Left lobe of liver (tissue), 2 donors: ENCODE results near the gene TTLL7. TPM values are rescaled to one million over a fixed set of nuclear protein-coding genes. Genes with fewer than 3 reads are reported as not detected.
"Not testable (repeated sequence)": the region's sequence is repeated elsewhere in the genome, so short reads cannot be mapped to it uniquely, and the experiment has no call there.

Source experiments
- ATAC-seq: fragments of 200-7000 bp; cut with Tn5 transposase; one replicate; pipeline ENCODE4 v1.9.1; 2020; ENCODE audit warnings: mild to moderate bottlenecking, moderate library complexity
- DNase-seq: peaks from one replicate; pipeline ENCODE4 v3.0.0-alpha.2; 2020; ENCODE audit warnings: low spot score
- total RNA-seq: library from RNA; stranded (reverse); gene quantifications from one replicate; pipeline ENCODE4 v1.2.1, GENCODE V29; 2021
- donor health status: DM: no; HTN: no; CAD: no; lungs with moderate emphysema.
- donor health status: DM: no; HTN: yes; CAD: no.

TTLL7 gene
- total RNA-seq, 1 donor from 2014 or later, result 7.5 TPM

DNA sequence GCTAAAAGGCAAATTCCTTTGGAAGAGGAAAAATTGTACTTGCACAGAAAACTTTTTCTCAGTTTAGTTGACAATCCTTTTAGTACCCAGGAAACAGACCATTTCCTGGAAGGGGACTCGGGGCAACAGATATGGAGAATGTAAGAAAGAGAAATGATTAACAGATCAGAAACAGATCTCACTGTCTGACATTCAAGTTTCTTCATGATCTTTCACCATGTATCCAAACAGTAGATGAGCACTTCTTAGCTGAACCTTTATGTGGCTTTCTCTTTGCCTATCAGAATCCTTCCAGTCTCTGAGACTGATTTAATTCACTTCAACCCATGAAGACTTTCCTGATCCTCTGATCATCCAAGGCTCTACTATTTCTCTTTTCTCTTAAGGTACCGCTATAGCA is 2.7 kb downstream of the TTLL7 start:
- ATAC-seq (no peak), DNase-seq (no peak)

DNA sequence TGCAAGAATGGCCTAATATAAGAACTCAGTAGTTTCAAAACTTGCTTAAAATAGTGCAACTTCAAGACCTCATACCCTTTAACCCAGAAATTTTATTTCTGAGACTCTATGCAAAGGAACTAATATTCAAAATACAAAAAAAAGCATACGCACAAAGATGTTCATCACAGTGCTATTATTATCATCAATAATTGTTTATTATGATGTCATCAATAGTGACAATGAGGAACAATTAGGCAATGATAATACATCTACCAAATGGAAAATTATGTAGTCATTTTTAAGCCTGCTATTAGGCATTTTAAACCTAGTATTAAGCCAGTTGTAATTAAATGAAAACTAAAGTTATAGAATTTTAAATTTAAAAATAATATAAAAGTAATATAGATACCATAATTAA is 3.3 kb downstream of the TTLL7 start:
- DNase-seq (no peak), ATAC-seq (no peak)

DNA sequence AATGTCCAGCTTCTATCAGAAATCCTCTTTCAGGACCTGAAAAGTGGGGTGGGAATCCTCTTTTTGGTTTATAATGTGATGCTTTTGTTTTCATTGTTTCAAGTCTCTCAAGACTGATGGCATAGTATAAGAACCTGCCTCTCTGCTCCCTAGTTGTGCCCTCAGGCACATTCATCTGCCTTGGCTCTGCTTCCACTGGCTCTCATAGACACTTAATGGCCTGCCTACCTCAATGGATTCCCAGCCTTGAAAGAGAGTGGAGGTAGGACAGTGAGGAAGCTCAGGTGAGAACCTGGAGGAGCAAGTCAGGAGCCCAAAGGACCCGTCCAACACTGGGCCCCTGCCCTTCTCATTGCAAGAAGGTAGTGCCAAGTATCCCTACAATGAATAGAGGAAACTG is 4.8 kb downstream of the TTLL7 start:
- DNase-seq (no peak), ATAC-seq (no peak)

DNA sequence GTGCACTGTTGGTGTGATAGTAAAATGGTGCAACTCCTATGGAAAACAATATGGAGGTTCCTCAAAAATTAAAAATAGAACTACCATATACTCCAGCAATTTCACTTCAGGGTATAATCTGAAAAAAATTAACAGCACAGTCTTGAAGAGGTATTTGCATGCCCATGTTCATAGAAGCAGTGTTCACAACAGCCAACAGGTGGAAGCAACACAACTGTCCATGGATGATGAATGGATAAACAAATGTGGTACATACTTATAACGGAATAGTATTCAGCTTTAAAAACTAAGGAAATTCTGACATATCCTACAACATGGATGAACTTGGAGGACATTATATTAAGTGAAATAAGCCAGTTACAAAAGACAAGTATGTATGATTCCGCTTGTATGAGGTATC is 8.2 kb downstream of the TTLL7 start:
- ATAC-seq (peak; percentile 61), DNase-seq (no peak)

DNA sequence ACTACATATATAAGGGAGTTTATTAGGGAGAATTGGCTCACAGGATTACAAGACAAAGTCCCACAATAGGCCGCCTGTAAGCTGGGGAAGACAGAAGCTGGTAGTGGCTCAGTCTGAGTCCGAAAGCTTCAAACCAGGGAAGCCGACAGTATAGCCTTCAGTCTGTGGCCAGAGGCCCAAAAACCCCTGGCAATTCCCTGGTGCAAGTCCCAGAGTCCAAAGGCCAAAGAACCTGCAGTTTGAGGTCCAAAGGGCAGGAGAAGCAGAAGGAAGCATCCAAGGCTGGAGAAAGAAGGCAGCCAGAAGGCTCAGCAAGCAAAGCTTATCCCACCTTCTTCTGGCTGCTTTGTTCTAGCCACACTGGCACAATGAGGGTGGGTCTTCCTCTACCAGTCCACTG is 13.9 kb downstream of the TTLL7 start:
- peak; percentile 94 for ATAC-seq
- DNase-seq, result peak; percentile 71

DNA sequence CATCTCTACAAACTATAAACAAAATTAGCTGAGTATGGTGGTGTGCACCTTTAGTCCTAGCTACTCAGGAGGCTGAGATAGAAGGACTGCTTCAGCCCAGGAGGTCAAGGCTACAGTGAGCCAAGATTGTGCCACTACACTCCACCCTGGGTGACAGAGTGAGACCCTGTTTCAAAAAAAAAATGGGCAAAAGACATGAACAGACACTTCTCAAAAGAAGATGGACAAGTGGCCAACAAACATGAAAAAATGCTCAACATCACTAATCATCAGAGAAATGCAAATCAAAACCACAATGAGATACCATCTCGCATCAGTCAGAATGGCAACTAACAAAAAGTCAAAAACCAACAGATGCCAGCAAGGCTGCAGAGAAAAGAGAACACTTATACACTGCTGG is 15.0 kb downstream of the TTLL7 start:
- ATAC-seq, DNase-seq: not testable (repeated sequence)

DNA sequence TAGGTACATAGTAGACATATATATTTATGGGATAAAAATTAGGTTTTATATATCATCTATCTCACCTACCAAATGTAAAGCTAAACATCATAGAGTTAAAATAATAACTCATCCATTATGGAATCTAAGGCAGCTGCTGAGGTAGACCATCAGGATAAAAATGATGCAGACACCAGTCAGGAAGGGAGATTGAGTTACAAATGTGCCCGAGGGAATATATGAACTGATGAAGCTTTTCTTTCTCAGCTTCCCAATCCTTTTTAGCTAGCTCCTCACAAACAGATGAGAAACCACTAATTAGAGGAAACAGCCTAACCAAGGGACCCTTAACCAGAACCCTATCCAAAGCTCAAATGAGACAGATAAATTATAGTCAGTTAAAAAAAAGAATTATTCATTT is 20.9 kb downstream of the TTLL7 start:
- DNase-seq (no peak), ATAC-seq (no peak)

DNA sequence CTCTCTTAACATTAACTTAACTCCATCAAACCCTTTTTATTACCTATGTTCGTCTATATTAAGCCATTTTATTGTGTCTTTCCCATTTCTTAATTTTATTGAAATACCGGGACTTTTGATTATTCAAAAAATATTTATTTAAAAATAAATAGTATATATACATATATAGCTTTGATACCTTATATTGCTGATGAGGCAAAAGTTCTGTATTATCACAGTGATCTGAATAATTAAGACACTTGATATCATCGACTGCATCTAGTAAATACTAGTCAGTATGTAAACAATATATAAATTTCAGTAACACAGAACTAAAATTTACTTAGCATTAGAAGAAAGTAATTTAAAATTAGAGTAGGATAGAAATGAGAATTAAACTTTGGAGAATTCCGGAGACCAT is 22.0 kb downstream of the TTLL7 start:
- ATAC-seq (no peak), DNase-seq (no peak)

DNA sequence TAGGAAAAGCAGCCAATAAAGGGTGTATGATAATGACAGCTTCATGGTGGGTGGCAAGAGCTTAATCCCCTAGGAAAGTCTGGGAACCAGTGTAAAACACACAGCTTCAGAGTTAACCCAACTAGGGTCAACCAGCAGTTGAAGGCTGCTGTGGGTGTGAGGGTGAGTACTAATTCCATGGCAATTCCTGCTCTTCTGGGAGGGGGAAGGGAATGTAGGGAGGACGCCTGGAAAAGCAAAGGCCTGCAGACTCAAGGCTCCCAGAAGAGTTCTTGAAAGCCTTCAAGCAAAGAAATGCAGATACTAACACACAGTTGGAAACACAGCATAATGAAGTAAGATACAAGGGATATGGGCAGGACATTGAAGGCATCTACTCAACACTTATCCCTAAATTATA is 28.1 kb downstream of the TTLL7 start:
- no peak for DNase-seq
- ATAC-seq, result no peak

DNA sequence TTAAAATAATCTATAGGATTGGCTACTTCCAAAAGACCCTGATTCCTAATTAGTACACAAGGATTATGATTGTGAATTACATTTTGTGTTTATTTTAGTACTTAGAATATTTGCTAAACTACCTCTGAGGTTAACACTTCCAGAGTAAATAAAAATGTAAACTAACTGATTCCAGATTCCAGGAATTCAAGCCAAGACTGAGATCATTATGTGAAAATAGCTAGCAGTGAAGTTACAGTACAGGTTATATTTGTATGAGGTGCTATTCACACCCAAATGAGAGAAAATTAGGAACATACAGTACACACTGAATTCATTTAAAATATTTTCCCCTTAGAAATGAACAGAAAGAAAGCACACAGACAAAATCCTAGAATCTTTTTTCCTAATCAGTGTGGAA is 28.8 kb downstream of the TTLL7 start:
- DNase-seq (no peak), ATAC-seq (peak; percentile 32)

DNA sequence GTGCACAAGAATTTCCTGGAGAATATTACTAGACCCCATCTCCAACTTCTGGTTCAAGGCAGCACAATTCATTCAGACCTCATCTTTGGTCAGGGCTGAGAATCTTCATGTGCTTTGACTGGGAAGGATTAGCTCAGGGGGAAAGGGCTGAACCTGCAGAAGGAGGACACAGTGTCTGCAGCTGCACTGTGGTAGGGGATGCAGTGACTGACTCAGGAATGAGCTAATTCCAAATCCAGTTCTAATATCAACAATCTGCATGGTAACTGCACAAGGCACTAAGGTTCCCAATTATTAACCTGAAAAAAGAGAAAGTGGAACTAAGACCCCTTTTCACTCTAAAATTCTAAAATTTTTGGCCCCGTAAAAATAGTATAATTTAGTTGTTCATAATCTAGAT is 31.6 kb downstream of the TTLL7 start:
- DNase-seq (no peak), ATAC-seq (no peak)

DNA sequence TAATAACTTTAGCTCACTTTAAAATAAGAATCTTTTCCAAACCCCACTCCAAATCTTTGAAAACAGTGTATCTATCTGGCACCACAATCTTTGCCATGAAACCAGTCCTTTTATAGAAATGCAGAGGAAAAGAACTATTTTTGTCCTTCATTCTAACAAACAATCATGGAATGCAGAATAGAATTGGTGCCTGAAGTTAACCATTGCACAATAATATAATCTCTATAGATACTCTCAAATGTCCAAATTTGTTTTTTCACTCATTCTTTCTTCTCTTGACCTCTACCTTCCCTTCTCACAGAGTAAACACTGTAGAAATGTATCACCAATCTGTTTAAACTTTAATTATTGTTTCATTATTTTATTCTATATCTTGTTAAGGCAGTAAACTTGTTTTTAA is 34.8 kb downstream of the TTLL7 start:
- ATAC-seq, result no peak
- DNase-seq, result no peak

DNA sequence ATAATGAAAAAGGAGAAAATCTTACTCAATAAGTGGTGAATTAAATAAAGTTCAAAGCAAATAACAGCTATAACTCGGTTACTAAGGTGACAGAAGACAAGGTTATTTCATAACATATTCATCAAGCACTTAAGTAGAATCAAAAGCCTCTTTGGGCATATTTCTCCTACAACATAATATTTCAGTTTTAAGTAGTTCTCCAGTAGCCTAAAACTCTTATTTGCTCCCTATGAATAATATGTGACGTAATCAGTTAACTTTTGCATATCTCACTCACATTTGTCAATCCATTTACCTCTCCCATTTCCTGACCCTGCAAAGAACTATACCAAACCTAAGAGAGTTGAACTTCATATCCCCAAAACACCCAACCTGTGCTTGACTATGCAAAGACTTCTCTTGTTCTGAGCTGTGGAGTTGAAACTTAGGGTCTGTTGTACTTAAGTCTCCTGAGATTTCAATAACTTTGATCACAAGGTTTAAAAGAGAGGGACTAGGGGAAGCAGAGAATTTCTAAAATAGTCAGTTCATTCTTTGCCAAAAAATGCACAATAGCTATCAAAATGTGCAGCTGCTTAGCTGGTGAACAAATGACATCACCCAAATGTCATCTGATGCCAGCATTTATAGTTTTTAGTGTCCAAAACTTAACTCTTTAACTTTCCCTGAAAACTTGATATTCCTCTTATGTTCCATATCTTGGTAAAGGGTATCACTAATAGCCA is 37.2 kb downstream of the TTLL7 start:
- DNase-seq (no peak), ATAC-seq (no peak)

DNA sequence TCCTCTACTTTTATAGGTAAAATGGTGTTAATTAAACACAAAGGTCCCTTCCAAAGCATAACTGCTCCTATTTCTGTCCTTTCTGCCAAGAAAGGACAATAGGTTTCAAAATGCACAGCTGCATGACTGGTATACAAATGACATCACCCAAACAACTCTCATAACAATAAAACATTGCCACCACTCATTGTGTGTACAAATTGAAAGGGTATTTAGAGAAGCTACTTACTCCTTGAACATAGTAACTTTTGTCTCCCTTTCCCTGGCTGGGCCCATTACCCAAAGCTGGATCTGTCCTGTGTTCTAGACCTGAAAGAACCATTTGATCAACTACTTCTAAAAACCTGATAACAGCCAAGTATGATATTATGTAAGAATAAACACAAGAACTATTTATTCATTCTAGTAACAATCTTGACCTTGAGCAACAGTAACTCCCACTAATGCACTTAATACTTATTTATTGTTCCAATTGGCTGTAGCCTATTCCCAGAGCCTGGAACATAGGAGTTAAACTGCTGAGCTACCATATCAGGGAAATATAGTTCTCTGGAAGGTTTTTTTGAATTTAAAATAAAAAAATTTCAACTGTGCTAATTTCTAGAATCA is 38.2 kb downstream of the TTLL7 start:
- no peak for DNase-seq
- no peak for ATAC-seq

DNA sequence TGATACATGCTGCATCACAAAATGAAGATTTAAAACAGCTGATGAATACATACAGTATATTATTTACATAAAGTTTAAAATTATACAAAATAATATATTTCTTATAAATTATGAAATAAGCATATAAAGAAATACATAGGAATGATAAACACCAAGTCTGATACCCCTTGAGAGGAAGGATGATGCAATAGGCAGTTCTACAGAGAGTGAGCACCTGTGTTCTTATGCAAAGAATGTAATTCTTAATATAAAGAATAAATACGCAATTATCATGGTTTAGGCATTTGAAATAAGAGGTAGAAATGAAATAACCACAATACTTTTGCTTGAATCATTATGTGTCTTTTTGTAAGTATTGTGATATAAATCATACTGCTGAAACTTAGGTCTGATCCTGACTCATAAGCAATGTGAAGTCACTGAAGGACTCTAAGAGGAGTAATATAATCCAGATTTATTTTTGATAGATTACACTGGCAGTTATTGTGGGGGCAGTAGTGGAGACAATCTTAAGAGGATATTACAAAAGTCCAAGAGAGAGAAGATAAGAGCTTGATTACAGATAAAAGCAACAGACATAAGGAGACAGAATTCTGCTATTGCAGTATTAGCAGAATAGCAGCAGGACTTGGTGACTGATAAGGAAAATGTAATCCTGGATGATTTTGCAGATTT is 39.0 kb downstream of the TTLL7 start:
- DNase-seq, result no peak
- ATAC-seq, result no peak

DNA sequence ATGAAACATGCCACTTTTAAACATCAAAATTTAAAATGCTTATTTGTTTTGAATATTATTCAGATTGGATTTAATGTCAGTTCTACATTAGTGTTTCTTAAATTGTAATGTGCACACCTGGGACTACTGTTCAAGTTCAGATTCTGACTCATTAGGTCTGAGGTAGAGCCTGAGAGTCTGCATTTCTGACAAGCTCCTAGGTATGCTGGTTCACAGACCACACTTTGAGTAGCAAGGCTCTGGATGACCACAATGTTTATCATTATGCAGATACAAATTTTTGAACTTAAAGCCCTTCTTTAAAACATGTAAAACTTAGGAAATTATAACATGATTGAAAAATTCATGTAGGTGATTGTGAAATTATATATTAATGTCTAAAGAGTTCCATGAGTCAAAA is 40.2 kb downstream of the TTLL7 start:
- DNase-seq (no peak), ATAC-seq (no peak)

DNA sequence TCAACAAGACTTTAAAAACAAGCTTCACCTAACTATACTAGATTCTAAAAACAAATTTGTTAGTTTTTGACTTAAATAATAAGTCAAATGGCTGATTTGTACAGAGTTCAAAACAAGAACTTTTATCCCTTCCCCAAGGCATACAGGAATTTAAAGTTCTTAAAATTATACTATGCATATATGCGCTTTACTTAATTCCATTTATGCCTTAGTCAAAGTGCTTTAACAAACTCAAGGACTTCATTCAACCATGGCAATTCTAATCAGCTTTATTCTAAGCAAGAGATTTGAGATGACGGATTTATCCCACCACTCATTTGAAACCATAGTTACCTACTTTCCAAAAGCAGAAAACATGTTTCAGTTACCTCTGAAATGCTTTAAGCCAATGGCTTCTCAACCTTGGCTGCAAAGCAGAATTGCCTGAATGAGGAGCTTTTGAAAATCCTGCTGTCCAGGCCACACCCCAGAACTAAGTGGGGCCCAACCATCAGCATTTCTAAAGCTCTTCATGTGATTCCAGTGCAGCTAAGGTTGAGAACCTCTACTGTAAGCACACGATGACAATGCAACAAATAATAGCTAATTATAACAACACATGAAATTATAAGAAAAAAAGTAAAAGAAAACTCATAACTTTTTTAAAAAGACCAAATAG is 44.6 kb downstream of the TTLL7 start:
- ATAC-seq, result no peak
- no peak for DNase-seq

DNA sequence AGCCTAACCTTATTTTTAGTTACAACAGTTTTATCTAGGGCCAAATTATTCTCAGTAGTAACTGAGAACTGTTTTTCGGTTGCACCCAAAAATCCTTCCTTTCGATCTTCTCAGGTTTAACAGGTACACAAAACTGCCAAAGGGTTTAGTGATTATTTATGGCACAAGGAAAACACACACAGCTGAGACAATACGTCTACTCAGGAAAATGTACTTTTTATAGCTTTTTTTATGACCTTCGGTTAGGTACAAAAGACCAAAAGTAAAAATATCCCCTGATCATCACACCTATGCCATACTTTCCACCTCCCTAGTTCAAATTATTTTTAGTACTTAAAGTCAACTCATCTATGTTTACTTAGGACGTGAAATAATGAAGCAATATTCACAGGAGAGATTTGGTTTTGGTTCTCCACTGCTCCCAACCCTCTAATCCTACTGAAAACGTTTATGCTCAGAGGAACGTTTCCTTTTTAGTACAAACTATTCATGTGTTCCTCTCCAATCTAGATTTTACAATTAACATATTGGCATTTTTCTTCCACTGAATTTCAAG is 48.7 kb downstream of the TTLL7 start:
- no peak for DNase-seq
- ATAC-seq, result peak; percentile 91

DNA sequence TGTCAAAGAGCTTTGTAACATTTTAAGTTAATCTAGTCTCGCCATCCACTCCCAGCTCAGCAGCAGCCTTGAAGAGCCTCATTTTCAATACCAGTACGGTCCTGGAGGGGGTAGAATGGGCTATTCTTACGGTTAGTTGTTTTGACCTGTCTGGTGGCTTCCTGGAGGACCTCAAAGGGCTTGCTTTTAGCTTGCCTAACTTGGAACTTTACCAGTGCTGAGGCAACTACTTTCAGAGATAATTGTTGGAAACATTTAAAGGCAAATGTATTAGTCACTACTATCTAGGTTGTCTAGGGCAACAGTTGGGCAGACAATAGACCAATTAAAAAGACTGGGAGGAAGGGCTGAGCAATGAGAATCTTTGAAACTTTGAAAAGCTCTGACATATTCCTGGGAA is 56.0 kb downstream of the TTLL7 start:
- ATAC-seq, result peak; percentile 77
- DNase-seq, result no peak

DNA sequence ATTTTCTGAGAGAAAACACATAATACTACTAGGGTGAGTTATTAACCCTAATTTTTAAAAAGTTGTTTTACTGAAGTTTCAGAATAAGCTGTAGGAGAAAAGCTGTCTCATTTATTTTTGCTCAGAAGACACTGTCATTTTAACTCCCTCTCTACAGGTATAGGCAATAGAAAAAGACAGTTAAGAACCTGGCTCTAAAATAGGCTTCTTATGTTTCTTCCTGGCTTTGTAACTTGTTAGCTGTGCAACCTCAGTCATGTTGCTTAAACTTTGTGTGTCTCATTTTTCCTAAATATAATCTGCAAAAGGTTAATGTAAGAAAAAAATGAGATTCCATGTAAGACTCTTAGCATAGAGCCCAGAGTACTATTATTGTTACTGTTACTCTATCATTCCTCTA is 64.4 kb downstream of the TTLL7 start:
- no peak for ATAC-seq
- DNase-seq, result no peak

DNA sequence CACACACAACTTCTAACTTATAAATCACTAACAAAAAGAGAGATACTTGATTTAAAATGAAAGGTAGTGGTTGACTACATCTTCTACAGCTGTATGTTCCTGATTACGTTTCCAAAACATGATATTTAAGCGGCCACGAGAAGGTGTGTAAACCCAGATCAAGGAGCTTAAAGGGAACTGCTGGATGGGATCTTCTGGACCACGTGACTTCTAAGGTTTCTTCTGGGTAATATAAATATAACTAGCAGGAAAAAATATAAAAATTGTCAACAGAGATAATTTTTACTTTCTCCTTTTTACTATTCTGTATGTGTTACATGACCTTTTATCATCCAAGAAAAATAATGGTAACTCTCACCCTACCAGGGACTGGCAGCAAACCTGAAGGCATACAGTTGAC is 66.2 kb downstream of the TTLL7 start:
- DNase-seq, result no peak
- no peak for ATAC-seq

DNA sequence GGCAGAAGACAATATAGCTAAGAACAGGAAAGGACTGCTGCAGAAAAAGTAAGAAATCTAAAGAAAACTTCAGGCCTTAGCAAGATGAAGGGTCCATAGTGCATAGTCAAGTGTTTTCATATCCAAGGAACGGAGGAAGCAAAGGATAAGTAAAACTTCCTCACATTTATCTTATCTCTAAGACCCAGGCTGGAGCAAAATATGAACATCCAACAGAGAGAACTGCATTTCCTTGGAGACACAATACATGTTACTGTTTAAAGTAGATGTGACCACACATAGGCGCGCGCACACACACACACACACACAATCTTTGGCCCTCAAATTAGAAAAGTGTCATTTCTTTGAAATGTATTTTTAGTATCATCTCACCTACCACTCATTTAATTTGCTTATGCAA is 66.7 kb downstream of the TTLL7 start:
- no peak for ATAC-seq

More for the DNA sequence above, 66.7 kb downstream of the TTLL7 start:
- DNase-seq, result no peak
